ENCODE data around the gene CDCP2. TPM values are rescaled to one million over a fixed set of nuclear protein-coding genes. Genes with fewer than 3 reads are reported as not detected.
A peak's percentile ranks its signal among the peaks of the same experiment; 100 is the strongest.

CDCP2 gene
- total RNA-seq, 1 experiment from 2014 or later: not detected

DNA sequence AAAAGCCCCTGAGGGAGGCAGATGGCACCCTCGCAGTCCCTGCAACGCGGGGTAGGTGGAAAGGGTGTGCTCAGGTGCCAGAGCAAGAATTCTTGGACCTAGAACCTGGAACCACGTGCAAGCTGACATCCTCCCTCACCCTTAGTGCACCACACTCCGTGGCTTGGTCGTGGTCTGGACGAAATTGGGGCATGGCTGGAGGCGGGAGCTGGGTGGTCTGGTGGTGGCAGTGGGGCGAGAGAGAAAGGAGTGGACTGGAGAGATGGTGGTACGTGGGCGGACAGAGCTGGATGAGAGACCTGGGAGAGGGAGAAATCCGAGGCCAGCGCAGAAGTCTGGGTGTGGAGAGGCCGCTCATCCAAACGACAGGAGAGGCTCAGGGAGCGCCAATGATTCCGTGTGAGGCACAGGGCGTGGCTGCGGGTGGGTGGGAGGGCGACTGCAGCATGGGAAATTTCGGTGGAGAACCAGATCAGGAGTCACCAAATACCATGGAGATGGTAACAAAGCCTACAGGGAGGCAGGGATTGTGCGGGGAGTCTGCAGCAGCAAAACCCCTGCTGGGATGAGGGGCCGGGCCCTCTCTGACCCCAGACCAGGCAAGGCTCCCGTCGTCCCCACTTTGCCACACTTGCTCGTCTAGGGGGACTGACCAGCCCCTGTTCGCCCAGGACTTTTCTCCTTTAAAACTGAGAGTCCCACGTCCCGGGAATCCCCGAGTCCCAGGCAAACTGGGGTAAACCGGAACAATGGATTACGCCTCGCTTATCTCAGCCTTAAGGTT is 31.9 kb downstream of the CDCP2 start:
- Histone ChIP-seq H3K9me3 (ENCODE audit: control insufficient read depth, insufficient read depth, low read depth, low read length) (no peaks in the 10 kb centered on the region), H3K36me3 (ENCODE audit: control insufficient read depth, insufficient read depth, low read length) (no peaks in the 10 kb centered on the region), H3K27ac (ENCODE audit: low read length) (peak overlapping the region; percentile 62; the same call in 1 of the 2 replicates), H3K4me1 (ENCODE audit: control insufficient read depth, insufficient read depth, low read length) (peaks cover 5% of the 10 kb centered on the region), H3K27me3 (ENCODE audit: control insufficient read depth, insufficient read depth, low read length) (no peaks in the 10 kb centered on the region), H3K4me3 (ENCODE audit: low read depth in 2 of 2, low read length in 2 of 2) (peak overlapping the region in 1 of 2 experiments; percentile 43; a peak in 2 of 4 replicates)
- BruUV-seq (replicated peaks): no TSS peak
- ATAC-seq (peak; percentile 50; the same call in 1 of the 2 replicates), DNase-seq (ENCODE audit: low read depth, low spot score) (no peak)
- in situ Hi-C loops (cut with HindIII; ENCODE audit: low pct_unique_long_range_greater_than_20kb, low sequenced_read_pairs) (no loop called here), intact Hi-C loops (cut with micrococcal nuclease; ENCODE audit: unreplicated experiment) (no loop called here)
- TF ChIP-seq, protein P1, sequence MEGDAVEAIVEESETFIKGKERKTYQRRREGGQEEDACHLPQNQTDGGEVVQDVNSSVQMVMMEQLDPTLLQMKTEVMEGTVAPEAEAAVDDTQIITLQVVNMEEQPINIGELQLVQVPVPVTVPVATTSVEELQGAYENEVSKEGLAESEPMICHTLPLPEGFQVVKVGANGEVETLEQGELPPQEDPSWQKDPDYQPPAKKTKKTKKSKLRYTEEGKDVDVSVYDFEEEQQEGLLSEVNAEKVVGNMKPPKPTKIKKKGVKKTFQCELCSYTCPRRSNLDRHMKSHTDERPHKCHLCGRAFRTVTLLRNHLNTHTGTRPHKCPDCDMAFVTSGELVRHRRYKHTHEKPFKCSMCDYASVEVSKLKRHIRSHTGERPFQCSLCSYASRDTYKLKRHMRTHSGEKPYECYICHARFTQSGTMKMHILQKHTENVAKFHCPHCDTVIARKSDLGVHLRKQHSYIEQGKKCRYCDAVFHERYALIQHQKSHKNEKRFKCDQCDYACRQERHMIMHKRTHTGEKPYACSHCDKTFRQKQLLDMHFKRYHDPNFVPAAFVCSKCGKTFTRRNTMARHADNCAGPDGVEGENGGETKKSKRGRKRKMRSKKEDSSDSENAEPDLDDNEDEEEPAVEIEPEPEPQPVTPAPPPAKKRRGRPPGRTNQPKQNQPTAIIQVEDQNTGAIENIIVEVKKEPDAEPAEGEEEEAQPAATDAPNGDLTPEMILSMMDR (IDR thresholded peaks at IDR 0.05): no peak
- TF ChIP-seq SIN3A (IDR thresholded peaks at IDR 0.05; ENCODE audit: borderline replicate concordance, insufficient read depth, low read depth, low read length) (no peak), POLR2AphosphoS5 (IDR thresholded peaks at IDR 0.05; ENCODE audit: low read depth, low read length) (no peak), TCF7L2 (IDR thresholded peaks at IDR 0.05; ENCODE audit: low read depth, low read length) (no peak)
- TF ChIP-seq, protein P2, sequence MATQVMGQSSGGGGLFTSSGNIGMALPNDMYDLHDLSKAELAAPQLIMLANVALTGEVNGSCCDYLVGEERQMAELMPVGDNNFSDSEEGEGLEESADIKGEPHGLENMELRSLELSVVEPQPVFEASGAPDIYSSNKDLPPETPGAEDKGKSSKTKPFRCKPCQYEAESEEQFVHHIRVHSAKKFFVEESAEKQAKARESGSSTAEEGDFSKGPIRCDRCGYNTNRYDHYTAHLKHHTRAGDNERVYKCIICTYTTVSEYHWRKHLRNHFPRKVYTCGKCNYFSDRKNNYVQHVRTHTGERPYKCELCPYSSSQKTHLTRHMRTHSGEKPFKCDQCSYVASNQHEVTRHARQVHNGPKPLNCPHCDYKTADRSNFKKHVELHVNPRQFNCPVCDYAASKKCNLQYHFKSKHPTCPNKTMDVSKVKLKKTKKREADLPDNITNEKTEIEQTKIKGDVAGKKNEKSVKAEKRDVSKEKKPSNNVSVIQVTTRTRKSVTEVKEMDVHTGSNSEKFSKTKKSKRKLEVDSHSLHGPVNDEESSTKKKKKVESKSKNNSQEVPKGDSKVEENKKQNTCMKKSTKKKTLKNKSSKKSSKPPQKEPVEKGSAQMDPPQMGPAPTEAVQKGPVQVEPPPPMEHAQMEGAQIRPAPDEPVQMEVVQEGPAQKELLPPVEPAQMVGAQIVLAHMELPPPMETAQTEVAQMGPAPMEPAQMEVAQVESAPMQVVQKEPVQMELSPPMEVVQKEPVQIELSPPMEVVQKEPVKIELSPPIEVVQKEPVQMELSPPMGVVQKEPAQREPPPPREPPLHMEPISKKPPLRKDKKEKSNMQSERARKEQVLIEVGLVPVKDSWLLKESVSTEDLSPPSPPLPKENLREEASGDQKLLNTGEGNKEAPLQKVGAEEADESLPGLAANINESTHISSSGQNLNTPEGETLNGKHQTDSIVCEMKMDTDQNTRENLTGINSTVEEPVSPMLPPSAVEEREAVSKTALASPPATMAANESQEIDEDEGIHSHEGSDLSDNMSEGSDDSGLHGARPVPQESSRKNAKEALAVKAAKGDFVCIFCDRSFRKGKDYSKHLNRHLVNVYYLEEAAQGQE (IDR thresholded peaks at IDR 0.05; ENCODE audit: insufficient read depth in 1 of 2, low read depth in 2 of 2, low read length in 1 of 2): no peak
- CTCF ChIA-PET: interaction anchor here (0.6 to 1.2 kb wide), 5 partner anchors 16 to 370 kb away, joined by 3 to 6 read pairs (median 4); no protein-coding TSS in a partner anchor
- POLR2A ChIA-PET: no interaction called here

DNA sequence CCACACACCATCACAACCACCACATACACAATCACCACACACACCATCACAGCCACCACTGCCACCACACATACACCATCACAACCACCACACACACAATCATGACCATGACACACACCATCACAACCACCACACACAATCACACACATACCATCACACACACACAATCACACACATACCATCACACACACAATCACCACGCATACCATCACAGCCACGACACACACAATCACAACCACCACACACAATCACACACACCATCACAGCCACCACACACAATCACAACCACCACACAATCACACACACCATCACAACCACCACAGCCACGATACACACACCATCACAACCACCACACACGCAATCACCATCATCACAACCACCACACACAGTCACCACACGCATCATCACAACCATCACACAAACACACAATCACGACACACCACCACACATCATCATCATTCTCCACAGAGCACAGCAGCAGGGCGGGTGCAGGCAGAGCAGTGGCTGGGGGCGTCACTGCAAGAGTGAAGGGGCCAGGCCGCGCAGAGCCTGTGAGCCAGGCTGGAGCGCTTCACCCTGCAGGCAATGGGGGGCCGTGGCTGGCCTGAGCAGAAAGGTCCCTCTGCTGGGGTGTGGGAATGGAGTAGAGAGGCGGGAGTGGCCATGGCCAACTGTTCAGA is 32.6 kb downstream of the CDCP2 start:
- in situ Hi-C loops (cut with HindIII; ENCODE audit: low pct_unique_long_range_greater_than_20kb, low sequenced_read_pairs) (no loop called here), intact Hi-C loops (cut with micrococcal nuclease; ENCODE audit: unreplicated experiment) (no loop called here)
- peaks cover 5% of the 10 kb centered on the region for H3K4me1 ChIP-seq (ENCODE audit: control insufficient read depth, insufficient read depth, low read length)
- no peak for DNase-seq (ENCODE audit: low read depth, low spot score)
- no peak for TF ChIP-seq SIN3A (IDR thresholded peaks at IDR 0.05; ENCODE audit: borderline replicate concordance, insufficient read depth, low read depth, low read length)
- TF ChIP-seq TCF7L2 (IDR thresholded peaks at IDR 0.05; ENCODE audit: low read depth, low read length): no peak
- TF ChIP-seq, protein P2 (IDR thresholded peaks at IDR 0.05; ENCODE audit: insufficient read depth in 1 of 2, low read depth in 2 of 2, low read length in 1 of 2): no peak
- TF ChIP-seq POLR2AphosphoS5 (IDR thresholded peaks at IDR 0.05; ENCODE audit: low read depth, low read length): no peak
- TF ChIP-seq, protein P1 (IDR thresholded peaks at IDR 0.05): no peak
- ChIA-PET CTCF (interaction anchor here (0.6 kb wide), 1 partner anchor 127 kb away, joined by 3 read pairs; no protein-coding TSS in a partner anchor), POLR2A (no interaction called here)
- ATAC-seq: no peak
- H3K4me3 ChIP-seq (ENCODE audit: low read depth in 2 of 2, low read length in 2 of 2): no peak overlapping the region
- no peak overlapping the region for H3K27ac ChIP-seq (ENCODE audit: low read length)
- BruUV-seq (replicated peaks): no TSS peak
- H3K27me3 ChIP-seq (ENCODE audit: control insufficient read depth, insufficient read depth, low read length): no peaks in the 10 kb centered on the region
- no peaks in the 10 kb centered on the region for H3K9me3 ChIP-seq (ENCODE audit: control insufficient read depth, insufficient read depth, low read depth, low read length)
- H3K36me3 ChIP-seq (ENCODE audit: control insufficient read depth, insufficient read depth, low read length): no peaks in the 10 kb centered on the region
